ENCODE results near the gene CLTB. TPM values are rescaled to one million over a fixed set of nuclear protein-coding genes. Genes with fewer than 3 reads are reported as not detected.

The CLTB gene
- total and polyA plus RNA-seq, 2 of the 13 experiments (the other 11 are each of a cell fraction or from before 2014, with no cell fraction given) = 23.3 to 33.8 TPM

DNA sequence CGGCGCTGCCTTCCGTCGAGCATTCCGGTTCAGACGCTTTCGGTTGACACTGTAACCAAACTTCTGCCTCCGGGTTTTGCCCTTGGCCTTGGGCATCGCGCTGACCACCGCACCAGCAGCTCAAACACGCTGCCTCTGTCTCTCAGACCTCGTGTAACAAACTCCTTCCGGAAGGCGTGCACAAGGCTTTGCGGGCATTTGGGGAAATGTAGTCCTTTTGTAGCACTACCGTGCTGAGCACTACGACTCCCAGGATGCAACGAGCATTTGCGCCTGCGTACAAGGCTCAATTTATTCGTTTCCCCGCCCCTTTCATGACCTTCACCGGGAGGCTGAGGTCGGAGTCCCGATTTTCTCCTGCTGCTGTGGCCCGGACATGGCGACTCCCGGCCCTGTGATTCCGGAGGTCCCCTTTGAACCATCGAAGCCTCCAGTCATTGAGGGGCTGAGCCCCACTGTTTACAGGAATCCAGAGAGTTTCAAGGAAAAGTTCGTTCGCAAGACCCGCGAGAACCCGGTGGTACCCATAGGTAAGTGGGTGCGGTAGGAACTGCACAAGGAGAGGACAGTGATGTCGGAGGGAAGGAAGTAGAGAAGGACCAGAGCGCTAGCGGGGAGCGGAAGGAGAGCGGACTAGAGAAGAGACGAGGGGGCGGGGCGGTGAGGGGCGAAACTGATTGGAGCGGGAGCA, 27.8 kb downstream of the CLTB start, which contains the start of the genes HIGD2A and NOP16 (continued):
- TF ChIP-seq, protein P1, sequence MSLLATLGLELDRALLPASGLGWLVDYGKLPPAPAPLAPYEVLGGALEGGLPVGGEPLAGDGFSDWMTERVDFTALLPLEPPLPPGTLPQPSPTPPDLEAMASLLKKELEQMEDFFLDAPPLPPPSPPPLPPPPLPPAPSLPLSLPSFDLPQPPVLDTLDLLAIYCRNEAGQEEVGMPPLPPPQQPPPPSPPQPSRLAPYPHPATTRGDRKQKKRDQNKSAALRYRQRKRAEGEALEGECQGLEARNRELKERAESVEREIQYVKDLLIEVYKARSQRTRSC (CRISPR knock-in tag; IDR thresholded peaks at IDR 0.05; ENCODE audit: low read depth) = 0 out of 2 replicates have a peak, but pooled peaks have one; percentile 72
- peak; percentile 91; the same call in 1 of the 2 replicates for TF ChIP-seq ZNF224 (CRISPR knock-in tag; IDR thresholded peaks at IDR 0.05)
- TF ChIP-seq SP2 (CRISPR knock-in tag; IDR thresholded peaks at IDR 0.05) = peak; percentile 78
- no peak; the same call in none of the 2 replicates for TF ChIP-seq ZNF629 (CRISPR knock-in tag; conservative IDR thresholded peaks at IDR 0.05)
- TF ChIP-seq NPAS2 (CRISPR knock-in tag; IDR thresholded peaks at IDR 0.05; ENCODE audit: borderline replicate concordance) = no peak
- TF ChIP-seq ZFP36 (IDR thresholded peaks at IDR 0.05; ENCODE audit: borderline replicate concordance, low read depth, low read length, partially characterized antibody) = no peak
- peak; percentile 56 for TF ChIP-seq ZNF883 (CRISPR knock-in tag; IDR thresholded peaks at IDR 0.05; ENCODE audit: not compliant biosample characterization)
- no peak for TF ChIP-seq NKX3-1 (CRISPR knock-in tag; IDR thresholded peaks at IDR 0.05)
- TF ChIP-seq, protein P2, sequence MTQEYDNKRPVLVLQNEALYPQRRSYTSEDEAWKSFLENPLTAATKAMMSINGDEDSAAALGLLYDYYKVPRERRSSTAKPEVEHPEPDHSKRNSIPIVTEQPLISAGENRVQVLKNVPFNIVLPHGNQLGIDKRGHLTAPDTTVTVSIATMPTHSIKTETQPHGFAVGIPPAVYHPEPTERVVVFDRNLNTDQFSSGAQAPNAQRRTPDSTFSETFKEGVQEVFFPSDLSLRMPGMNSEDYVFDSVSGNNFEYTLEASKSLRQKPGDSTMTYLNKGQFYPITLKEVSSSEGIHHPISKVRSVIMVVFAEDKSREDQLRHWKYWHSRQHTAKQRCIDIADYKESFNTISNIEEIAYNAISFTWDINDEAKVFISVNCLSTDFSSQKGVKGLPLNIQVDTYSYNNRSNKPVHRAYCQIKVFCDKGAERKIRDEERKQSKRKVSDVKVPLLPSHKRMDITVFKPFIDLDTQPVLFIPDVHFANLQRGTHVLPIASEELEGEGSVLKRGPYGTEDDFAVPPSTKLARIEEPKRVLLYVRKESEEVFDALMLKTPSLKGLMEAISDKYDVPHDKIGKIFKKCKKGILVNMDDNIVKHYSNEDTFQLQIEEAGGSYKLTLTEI (CRISPR knock-in tag; conservative IDR thresholded peaks at IDR 0.05) = no peak
- TF ChIP-seq ZNF646 (CRISPR knock-in tag; IDR thresholded peaks at IDR 0.05) = no peak
- TF ChIP-seq, protein P3, sequence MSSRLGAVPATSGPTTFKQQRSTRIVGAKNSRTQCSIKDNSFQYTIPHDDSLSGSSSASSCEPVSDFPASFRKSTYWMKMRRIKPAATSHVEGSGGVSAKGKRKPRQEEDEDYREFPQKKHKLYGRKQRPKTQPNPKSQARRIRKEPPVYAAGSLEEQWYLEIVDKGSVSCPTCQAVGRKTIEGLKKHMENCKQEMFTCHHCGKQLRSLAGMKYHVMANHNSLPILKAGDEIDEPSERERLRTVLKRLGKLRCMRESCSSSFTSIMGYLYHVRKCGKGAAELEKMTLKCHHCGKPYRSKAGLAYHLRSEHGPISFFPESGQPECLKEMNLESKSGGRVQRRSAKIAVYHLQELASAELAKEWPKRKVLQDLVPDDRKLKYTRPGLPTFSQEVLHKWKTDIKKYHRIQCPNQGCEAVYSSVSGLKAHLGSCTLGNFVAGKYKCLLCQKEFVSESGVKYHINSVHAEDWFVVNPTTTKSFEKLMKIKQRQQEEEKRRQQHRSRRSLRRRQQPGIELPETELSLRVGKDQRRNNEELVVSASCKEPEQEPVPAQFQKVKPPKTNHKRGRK (CRISPR knock-in tag; IDR thresholded peaks at IDR 0.05) = no peak
- no peak for TF ChIP-seq TCF7 (IDR thresholded peaks at IDR 0.05; ENCODE audit: low read depth)
- no peak for TF ChIP-seq NFIB (CRISPR knock-in tag; IDR thresholded peaks at IDR 0.05; ENCODE audit: borderline replicate concordance)
- TF ChIP-seq FOXO4 (CRISPR knock-in tag; conservative IDR thresholded peaks at IDR 0.05) = peak; percentile 95; the same call in 1 of the 2 replicates

All from HepG2 (cell line).